Measurements from ENCODE around the gene KDSR. TPM values are rescaled to one million over a fixed set of nuclear protein-coding genes. Genes with fewer than 3 reads are reported as not detected.

KDSR gene, protein sequence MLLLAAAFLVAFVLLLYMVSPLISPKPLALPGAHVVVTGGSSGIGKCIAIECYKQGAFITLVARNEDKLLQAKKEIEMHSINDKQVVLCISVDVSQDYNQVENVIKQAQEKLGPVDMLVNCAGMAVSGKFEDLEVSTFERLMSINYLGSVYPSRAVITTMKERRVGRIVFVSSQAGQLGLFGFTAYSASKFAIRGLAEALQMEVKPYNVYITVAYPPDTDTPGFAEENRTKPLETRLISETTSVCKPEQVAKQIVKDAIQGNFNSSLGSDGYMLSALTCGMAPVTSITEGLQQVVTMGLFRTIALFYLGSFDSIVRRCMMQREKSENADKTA
- 37.7 TPM for total RNA-seq

GRCh38 chr18:63367053-63367953, at the start of gene KDSR:
KDSR (minus strand) TSS chr18:63367206; CDS start chr18:63367118, 88 bp downstream.

DNA sequence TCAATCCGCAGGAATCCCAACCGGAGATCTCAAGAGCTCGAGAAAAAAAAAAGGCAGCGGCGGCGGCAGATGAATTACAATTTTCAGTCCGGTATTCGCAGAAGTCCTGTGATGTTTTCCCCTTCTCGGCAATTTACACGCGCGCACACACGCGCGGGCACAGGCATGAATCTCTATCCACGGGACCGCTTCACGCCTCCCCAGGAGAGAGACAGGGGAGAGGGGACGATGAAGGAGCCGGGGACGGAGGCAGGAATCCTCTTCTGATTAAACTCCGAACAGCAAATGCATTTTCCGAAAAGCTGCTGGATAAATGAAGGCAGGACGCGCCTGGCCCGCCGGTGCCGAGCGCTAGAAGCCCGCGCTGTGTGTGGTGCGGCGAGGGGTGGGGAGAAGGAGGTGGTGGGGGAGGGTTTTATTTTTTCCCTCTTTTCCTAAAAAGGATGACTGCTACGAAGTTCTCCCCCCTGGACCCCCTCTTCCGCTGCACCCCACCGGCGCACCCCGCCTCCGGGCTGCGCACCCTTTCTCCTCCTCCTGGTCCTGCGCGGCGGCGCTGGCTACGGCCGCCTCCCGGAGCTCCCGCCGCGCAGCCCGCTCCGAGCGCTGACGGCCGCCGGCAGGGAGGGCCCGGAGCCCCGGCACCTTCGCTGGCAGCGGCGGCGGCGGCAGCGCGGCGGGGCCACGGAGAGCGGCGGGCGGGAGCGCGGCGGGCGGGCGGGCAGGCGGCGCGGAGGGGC, 47.5 kb downstream of the KDSR start, which contains the start of gene BCL2:
Gene BCL2, minus strand, starts transcription at position 387 of the 740 bp plus-strand sequence.

Other genes with a start within 250 kb of the KDSR start
- gene BCL2, start 47.4 kb downstream of the KDSR start, total RNA-seq: 34.4 TPM
- 41.8 TPM for gene VPS4B, start 55.3 kb upstream of the KDSR start, total RNA-seq
- 6.3 TPM for gene SERPINB5, start 109.8 kb upstream of the KDSR start, total RNA-seq
- gene SERPINB12, start 175.2 kb upstream of the KDSR start, total RNA-seq: not detected
- gene SERPINB13, start 220.1 kb upstream of the KDSR start, total RNA-seq: 0.33 TPM

Data from camera-type eye (tissue), 1 donor.